Measurements from ENCODE around the gene FGFRL1. TPM values are rescaled to one million over a fixed set of nuclear protein-coding genes. Genes with fewer than 3 reads are reported as not detected.

FGFRL1 gene
- total RNA-seq, 4 donors from 2014 or later: 9.0 to 19.9 (median 12.0) TPM

DNA sequence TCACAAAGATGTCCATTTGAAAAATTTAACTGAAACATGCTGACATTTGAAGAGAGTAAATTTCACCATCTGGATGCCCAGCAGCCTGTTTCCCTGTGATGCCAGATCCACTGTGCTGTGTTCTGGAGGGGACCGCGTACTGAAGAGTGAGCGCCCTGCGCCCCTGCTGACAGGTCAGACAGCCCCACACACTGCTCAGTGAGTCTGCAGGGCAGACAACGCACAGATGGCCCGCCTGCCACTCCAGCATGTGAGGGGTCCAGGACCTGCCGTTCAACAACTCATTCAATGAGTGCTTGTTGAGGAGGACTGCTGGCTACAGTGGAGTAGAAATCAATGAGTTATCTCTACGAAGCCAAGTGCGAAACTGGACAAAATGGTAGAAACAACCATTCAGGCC lies 49.2 kb downstream of the FGFRL1 start:
- Histone ChIP-seq H3K4me3 (no peak overlapping the region), H3K36me3 (no peaks in the 10 kb centered on the region), H3K27me3 (peaks cover 58% of the 10 kb centered on the region), H3K4me1 (peaks cover 21% of the 10 kb centered on the region), H3K9me3 (no peaks in the 10 kb centered on the region), H3K27ac (no peak overlapping the region)
- 83% methylated on average over 9 of the region's 9 CpGs for WGBS
- no peak for TF ChIP-seq POLR2A (IDR thresholded peaks at IDR 0.05)
- TF ChIP-seq EP300 (IDR thresholded peaks at IDR 0.05): no peak
- TF ChIP-seq, protein P1, sequence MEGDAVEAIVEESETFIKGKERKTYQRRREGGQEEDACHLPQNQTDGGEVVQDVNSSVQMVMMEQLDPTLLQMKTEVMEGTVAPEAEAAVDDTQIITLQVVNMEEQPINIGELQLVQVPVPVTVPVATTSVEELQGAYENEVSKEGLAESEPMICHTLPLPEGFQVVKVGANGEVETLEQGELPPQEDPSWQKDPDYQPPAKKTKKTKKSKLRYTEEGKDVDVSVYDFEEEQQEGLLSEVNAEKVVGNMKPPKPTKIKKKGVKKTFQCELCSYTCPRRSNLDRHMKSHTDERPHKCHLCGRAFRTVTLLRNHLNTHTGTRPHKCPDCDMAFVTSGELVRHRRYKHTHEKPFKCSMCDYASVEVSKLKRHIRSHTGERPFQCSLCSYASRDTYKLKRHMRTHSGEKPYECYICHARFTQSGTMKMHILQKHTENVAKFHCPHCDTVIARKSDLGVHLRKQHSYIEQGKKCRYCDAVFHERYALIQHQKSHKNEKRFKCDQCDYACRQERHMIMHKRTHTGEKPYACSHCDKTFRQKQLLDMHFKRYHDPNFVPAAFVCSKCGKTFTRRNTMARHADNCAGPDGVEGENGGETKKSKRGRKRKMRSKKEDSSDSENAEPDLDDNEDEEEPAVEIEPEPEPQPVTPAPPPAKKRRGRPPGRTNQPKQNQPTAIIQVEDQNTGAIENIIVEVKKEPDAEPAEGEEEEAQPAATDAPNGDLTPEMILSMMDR (IDR thresholded peaks at IDR 0.05): no peak
- no peak for TF ChIP-seq POLR2AphosphoS5 (IDR thresholded peaks at IDR 0.05)
- peak; percentile 33 to 37 for DNase-seq (ENCODE audit: low spot score in 2 of 2)

DNA sequence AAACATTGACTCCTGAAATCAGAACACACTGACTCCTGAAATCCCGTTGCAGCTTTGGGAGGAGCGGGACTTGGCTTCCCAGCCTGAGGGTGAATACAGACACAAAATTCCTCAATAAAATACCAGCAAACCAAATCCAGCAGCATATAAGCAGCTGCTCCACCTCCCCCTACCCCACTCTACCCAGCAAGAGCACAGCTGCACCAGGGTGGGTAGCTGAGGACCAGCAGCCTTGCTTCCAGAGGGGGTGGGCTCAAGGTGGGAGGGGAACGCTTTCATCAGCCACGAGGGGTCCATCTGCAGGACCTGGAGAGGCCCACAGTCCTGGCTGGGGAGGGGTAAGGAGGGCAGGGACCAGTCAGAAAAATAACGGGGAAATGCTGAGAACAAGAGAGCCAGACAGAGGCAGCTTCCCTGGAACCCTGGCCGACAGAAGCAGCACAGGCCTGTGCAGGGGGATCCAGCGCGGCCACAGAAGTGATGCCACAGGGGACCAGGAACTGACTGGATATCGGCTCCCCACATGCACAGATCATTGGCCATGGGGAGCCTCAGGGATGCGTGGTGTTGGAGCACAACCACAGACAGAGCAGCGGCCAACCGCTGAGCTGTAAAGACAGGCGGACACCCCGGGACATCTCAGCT lies 49.8 kb downstream of the FGFRL1 start:
- Histone ChIP-seq H3K27me3 (peaks cover 56% of the 10 kb centered on the region), H3K9me3 (no peaks in the 10 kb centered on the region), H3K4me3 (no peak overlapping the region), H3K4me1 (peaks cover 15% of the 10 kb centered on the region), H3K36me3 (no peaks in the 10 kb centered on the region), H3K27ac (no peak overlapping the region)
- TF ChIP-seq, protein P1 (IDR thresholded peaks at IDR 0.05): no peak
- TF ChIP-seq POLR2A (IDR thresholded peaks at IDR 0.05): no peak
- TF ChIP-seq POLR2AphosphoS5 (IDR thresholded peaks at IDR 0.05): no peak
- no peak for TF ChIP-seq EP300 (IDR thresholded peaks at IDR 0.05)
- peak; percentile 50 to 65 for DNase-seq (ENCODE audit: low spot score in 2 of 2)
- 76% methylated on average over 14 of the region's 14 CpGs for WGBS

DNA sequence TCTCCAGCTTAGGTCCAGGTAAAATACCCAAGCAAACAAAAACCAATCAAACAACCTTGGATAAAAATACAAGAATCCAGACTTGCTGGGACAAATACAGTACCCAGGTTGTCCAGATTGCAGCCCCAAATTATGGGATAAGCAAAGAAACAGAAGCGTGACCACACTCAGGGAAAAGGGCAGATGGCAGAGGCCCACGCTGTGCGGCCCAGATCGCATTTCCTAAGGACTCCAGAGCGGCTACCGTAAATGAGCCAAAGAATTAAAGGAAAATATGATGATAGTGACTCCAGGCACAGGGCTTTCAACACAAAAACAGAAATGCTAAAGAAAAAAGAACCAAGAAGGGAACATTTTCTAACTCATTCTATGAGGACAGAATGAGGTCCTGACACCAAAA lies 50.3 kb downstream of the FGFRL1 start:
- TF ChIP-seq, protein P1 (IDR thresholded peaks at IDR 0.05): no peak
- TF ChIP-seq POLR2A (IDR thresholded peaks at IDR 0.05) (no peak), POLR2AphosphoS5 (IDR thresholded peaks at IDR 0.05) (no peak), EP300 (IDR thresholded peaks at IDR 0.05) (no peak)
- Histone ChIP-seq H3K27me3 (peaks cover 55% of the 10 kb centered on the region), H3K27ac (no peak overlapping the region), H3K9me3 (no peaks in the 10 kb centered on the region), H3K4me1 (peaks cover 11% of the 10 kb centered on the region), H3K36me3 (no peaks in the 10 kb centered on the region), H3K4me3 (no peak overlapping the region)
- peak; percentile 4 to 31 for DNase-seq (ENCODE audit: low spot score in 2 of 2)
- WGBS: 67% methylated on average over 6 of the region's 6 CpGs

DNA sequence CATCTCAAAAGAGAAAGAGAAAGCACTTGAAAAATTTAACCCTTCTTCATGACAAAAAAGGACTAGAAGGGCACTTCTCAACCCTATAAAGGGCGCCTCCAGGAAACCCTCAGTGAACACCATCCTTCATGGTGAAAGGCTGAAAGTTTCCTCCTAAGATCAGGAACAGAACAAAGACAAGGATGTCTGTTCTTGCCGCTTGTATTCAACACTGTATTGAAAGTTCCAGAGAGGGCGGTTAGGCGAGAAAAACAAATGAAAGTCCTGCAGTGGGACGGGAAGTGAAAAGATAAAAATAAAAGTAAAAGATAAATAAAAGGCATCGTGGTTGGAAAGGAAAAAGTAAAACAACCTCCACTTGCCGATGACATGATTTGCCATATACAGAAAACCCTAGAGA lies 51.0 kb downstream of the FGFRL1 start:
- no peak for TF ChIP-seq EP300 (IDR thresholded peaks at IDR 0.05)
- no peak for TF ChIP-seq POLR2AphosphoS5 (IDR thresholded peaks at IDR 0.05)
- TF ChIP-seq POLR2A (IDR thresholded peaks at IDR 0.05): no peak
- TF ChIP-seq, protein P1 (IDR thresholded peaks at IDR 0.05): no peak
- no peak for DNase-seq (ENCODE audit: low spot score in 2 of 2)
- 68% methylated on average over 6 of the region's 7 CpGs for WGBS
- H3K36me3 ChIP-seq: no peaks in the 10 kb centered on the region
- peaks cover 11% of the 10 kb centered on the region for H3K4me1 ChIP-seq
- H3K9me3 ChIP-seq: no peaks in the 10 kb centered on the region
- peaks cover 49% of the 10 kb centered on the region for H3K27me3 ChIP-seq
- H3K4me3 ChIP-seq: no peak overlapping the region
- no peak overlapping the region for H3K27ac ChIP-seq

DNA sequence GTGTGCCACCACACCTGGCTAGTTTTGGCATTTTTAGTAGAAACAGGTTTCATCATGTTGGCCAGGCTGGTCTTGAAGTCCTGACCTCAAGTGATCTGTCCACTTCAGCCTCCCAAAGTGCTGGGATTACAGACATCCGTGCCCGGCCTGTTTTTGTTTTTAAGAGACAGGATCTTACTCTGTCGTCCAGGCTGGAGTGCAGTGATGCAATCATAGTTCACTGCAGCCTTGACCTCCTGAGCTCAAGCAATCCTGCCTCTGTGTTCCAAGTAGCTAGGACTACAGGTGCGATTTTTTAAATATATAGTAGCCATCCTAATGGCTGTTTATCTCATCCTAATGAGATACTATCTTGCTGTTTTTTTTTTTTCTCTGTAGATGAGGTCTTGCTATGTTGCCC lies 54.3 kb downstream of the FGFRL1 start:
- Histone ChIP-seq H3K36me3 (no peaks in the 10 kb centered on the region), H3K27ac (no peak overlapping the region), H3K4me3 (no peak overlapping the region), H3K27me3 (peaks cover 37% of the 10 kb centered on the region), H3K4me1 (no peaks in the 10 kb centered on the region), H3K9me3 (no peaks in the 10 kb centered on the region)
- TF ChIP-seq, protein P1 (IDR thresholded peaks at IDR 0.05): no peak
- no peak for TF ChIP-seq EP300 (IDR thresholded peaks at IDR 0.05)
- no peak for TF ChIP-seq POLR2AphosphoS5 (IDR thresholded peaks at IDR 0.05)
- no peak for TF ChIP-seq POLR2A (IDR thresholded peaks at IDR 0.05)
- DNase-seq (ENCODE audit: low spot score in 2 of 2): no peak
- WGBS: 33% methylated on average over 4 of the region's 4 CpGs
